Measurements from ENCODE around the gene FBXL7. TPM values are rescaled to one million over a fixed set of nuclear protein-coding genes. Genes with fewer than 3 reads are reported as not detected.

The FBXL7 gene
- total and polyA plus RNA-seq, 4 donors, result 1.9 to 15.5 (median 6.6) TPM

DNA sequence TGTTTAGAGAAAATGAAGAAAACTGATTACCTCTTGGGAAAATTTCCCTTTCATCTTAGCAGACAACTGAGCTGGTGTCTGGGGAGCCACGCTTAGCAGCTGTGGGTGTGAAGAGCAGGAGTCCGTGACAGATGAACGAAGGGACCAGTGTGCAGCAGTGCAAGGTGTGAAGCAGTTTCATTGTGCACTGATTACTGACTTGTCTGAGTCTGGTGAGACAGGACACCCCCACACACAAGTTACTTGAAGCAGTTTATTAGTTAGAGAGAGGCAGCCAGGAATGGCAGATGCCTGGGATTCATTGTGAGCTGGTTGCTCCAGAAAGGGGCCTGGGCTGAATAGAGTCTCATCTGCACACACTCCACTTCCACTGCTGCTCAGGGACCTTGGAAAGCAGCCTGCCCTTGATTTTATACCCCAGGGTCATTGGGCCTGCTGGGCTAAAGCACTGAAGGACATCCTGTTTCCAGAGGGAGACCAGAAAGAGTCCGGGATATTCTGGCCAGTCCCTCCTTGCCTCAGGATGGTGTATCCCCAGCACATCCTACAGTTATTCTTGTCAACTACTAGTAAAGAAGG, 47.4 kb downstream of the FBXL7 start:
- no peaks in the 10 kb centered on the region for H3K9me3 ChIP-seq (ENCODE audit: control insufficient read depth in 4 of 4, insufficient read depth in 3 of 4, low read length in 3 of 4)
- no peak overlapping the region for H3K9ac ChIP-seq (ENCODE audit: insufficient read depth in 1 of 2, low read length in 2 of 2)
- H3K27me3 ChIP-seq (ENCODE audit: control insufficient read depth in 3 of 3, insufficient read depth in 3 of 3, low read length in 2 of 3), result no peaks in the 10 kb centered on the region
- H3K4me1 ChIP-seq (ENCODE audit: control insufficient read depth in 5 of 5, insufficient read depth in 5 of 5, low read length in 5 of 5), result peaks cover 5 to 15% (median 6%) of the 10 kb centered on the region in 5 donors
- TF ChIP-seq, protein P1, sequence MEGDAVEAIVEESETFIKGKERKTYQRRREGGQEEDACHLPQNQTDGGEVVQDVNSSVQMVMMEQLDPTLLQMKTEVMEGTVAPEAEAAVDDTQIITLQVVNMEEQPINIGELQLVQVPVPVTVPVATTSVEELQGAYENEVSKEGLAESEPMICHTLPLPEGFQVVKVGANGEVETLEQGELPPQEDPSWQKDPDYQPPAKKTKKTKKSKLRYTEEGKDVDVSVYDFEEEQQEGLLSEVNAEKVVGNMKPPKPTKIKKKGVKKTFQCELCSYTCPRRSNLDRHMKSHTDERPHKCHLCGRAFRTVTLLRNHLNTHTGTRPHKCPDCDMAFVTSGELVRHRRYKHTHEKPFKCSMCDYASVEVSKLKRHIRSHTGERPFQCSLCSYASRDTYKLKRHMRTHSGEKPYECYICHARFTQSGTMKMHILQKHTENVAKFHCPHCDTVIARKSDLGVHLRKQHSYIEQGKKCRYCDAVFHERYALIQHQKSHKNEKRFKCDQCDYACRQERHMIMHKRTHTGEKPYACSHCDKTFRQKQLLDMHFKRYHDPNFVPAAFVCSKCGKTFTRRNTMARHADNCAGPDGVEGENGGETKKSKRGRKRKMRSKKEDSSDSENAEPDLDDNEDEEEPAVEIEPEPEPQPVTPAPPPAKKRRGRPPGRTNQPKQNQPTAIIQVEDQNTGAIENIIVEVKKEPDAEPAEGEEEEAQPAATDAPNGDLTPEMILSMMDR (IDR thresholded peaks at IDR 0.05; ENCODE audit: control extremely low read depth, extremely low read depth), result no peak
- no peak overlapping the region for H3K27ac ChIP-seq (ENCODE audit: low read depth in 1 of 2, low read length in 1 of 2)
- WGBS, 2 donors, result 91 to 93% methylated on average over 4 of the region's 4 CpGs
- H3K4me3 ChIP-seq, result no peak overlapping the region
- ATAC-seq (ENCODE audit: insufficient read depth, low FRiP score) (no peak), DNase-seq (no peak)
- H3K36me3 ChIP-seq (ENCODE audit: control insufficient read depth in 4 of 4, insufficient read depth in 4 of 4, low read length in 4 of 4), result no peaks in the 10 kb centered on the region

DNA sequence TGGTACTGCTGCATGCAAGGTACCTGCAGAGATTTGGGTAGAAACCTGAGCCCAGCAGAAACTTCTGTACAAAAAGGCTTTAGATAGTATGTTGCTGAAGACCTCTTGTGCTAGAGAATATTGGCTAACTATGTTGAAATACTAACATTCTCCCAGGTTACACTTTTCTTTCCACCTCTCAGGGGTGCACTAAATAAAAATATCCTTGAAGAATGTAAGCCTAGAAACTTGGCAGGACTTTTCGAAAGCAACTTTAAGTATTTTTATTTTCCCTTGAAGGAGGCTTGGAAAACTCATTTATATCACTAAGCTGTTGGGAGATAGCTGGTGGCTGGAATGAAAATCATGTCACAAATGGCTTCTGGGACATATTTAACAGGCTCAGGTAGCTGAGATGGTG, 50.0 kb downstream of the FBXL7 start:
- no peak for DNase-seq
- H3K9ac ChIP-seq (ENCODE audit: insufficient read depth in 1 of 2, low read length in 2 of 2), result no peak overlapping the region
- no peaks in the 10 kb centered on the region for H3K27me3 ChIP-seq (ENCODE audit: control insufficient read depth in 3 of 3, insufficient read depth in 3 of 3, low read length in 2 of 3)
- H3K4me3 ChIP-seq, result no peak overlapping the region
- peaks cover 4 to 15% (median 6%) of the 10 kb centered on the region in 5 donors for H3K4me1 ChIP-seq (ENCODE audit: control insufficient read depth in 5 of 5, insufficient read depth in 5 of 5, low read length in 5 of 5)
- no peak for ATAC-seq (ENCODE audit: insufficient read depth, low FRiP score)
- 60 to 75% methylated on average over 1 of the region's 1 CpG for WGBS, 2 donors
- no peak overlapping the region for H3K27ac ChIP-seq (ENCODE audit: low read depth in 1 of 2, low read length in 1 of 2)
- no peaks in the 10 kb centered on the region for H3K36me3 ChIP-seq (ENCODE audit: control insufficient read depth in 4 of 4, insufficient read depth in 4 of 4, low read length in 4 of 4)
- no peaks in the 10 kb centered on the region for H3K9me3 ChIP-seq (ENCODE audit: control insufficient read depth in 4 of 4, insufficient read depth in 3 of 4, low read length in 3 of 4)
- TF ChIP-seq, protein P1 (IDR thresholded peaks at IDR 0.05; ENCODE audit: control extremely low read depth, extremely low read depth), result no peak

DNA sequence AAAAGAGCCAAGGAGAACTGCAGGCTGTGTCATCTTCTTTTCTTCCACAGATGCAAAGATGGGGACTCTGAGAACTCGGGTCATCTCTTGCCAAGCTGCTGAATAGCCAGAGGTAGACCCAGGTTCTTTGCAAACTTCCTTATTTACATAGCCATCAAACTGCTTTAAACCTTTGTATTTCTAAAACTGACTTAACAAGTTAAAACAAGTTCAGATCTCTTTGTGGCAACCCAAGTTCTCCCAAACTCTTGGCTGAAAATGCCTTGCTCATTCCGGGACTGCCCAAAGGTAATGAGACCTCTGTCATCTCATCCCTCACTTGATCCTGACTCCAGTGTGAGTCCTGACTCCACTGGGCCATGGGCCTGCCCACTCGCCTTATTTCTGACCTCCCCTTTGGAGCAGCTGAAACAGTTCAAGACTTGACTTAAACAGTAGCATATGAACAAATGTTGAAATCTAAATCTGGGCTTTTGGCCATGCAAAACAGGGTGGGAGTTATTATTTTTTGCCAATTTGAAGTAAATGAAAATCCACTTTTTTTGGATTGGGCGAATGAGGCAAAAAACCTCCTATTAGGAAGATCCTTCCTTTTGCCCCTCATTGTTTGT, 50.6 kb downstream of the FBXL7 start:
- no peak overlapping the region for H3K27ac ChIP-seq (ENCODE audit: low read depth in 1 of 2, low read length in 1 of 2)
- no peak for ATAC-seq (ENCODE audit: insufficient read depth, low FRiP score)
- WGBS, 2 donors, result 67 to 71% methylated on average over 4 of the region's 4 CpGs
- no peaks in the 10 kb centered on the region for H3K36me3 ChIP-seq (ENCODE audit: control insufficient read depth in 4 of 4, insufficient read depth in 4 of 4, low read length in 4 of 4)
- H3K4me3 ChIP-seq, result no peak overlapping the region
- no peaks in the 10 kb centered on the region for H3K9me3 ChIP-seq (ENCODE audit: control insufficient read depth in 4 of 4, insufficient read depth in 3 of 4, low read length in 3 of 4)
- TF ChIP-seq, protein P1 (IDR thresholded peaks at IDR 0.05; ENCODE audit: control extremely low read depth, extremely low read depth), result no peak
- no peak overlapping the region for H3K9ac ChIP-seq (ENCODE audit: insufficient read depth in 1 of 2, low read length in 2 of 2)
- no peaks in the 10 kb centered on the region for H3K27me3 ChIP-seq (ENCODE audit: control insufficient read depth in 3 of 3, insufficient read depth in 3 of 3, low read length in 2 of 3)
- peak; percentile 59 to 94 (median 87) for DNase-seq
- peaks cover 4 to 15% (median 6%) of the 10 kb centered on the region in 5 donors for H3K4me1 ChIP-seq (ENCODE audit: control insufficient read depth in 5 of 5, insufficient read depth in 5 of 5, low read length in 5 of 5)
